Endodermal cell (in vitro differentiated cells): Measurements from ENCODE around the gene TUBB6. TPM values are rescaled to one million over a fixed set of nuclear protein-coding genes. Genes with fewer than 3 reads are reported as not detected.

Source experiments
- DNase-seq: peaks from one replicate; pipeline ENCODE4 v3.0.0-alpha.2; 2017
- H3K27ac ChIP-seq: 2 replicates; pipeline ENCODE4 v1.5.1; 2013; ENCODE audit warnings: mild to moderate bottlenecking, low read depth, low read length, moderate library complexity
- H3K27me3 ChIP-seq: 2 replicates; pipeline ENCODE4 v1.6.1; 2013; ENCODE audit warnings: mild to moderate bottlenecking, low read length, moderate library complexity; ENCODE audit not compliant: insufficient read depth, control insufficient read depth, poor library complexity, severe bottlenecking
- H3K36me3 ChIP-seq: 2 replicates; pipeline ENCODE4 v1.7.0; 2013; ENCODE audit warnings: mild to moderate bottlenecking, low read length, moderate library complexity; ENCODE audit not compliant: control insufficient read depth, insufficient read depth
- H3K4me1 ChIP-seq: one replicate; pipeline ENCODE4 v1.7.0; 2013; ENCODE audit warnings: low read length; ENCODE audit not compliant: control insufficient read depth, insufficient read depth
- H3K4me3 ChIP-seq: 2 replicates; pipeline ENCODE4 v1.5.1; 2013; ENCODE audit warnings: mild to moderate bottlenecking, low read length, moderate library complexity
- H3K9ac ChIP-seq: 2 replicates; pipeline ENCODE4 v1.6.1; 2013; ENCODE audit warnings: mild to moderate bottlenecking, low read length, moderate library complexity; ENCODE audit not compliant: poor library complexity, severe bottlenecking; ENCODE audit errors: extremely low read depth
- H3K9me3 ChIP-seq: 2 replicates; pipeline ENCODE4 v1.6.1; 2013; ENCODE audit warnings: mild to moderate bottlenecking, low read length, moderate library complexity; ENCODE audit not compliant: control insufficient read depth
- H3K27ac Mint-ChIP-seq: 2 replicates; pipeline ENCODE4 v1.8.0; 2020; ENCODE audit warnings: mixed read lengths
- H3K27me3 Mint-ChIP-seq: 2 replicates; pipeline ENCODE4 v1.8.0; 2021; ENCODE audit warnings: mild to moderate bottlenecking, mixed read lengths; ENCODE audit not compliant: insufficient read depth
- H3K36me3 Mint-ChIP-seq: 2 replicates; pipeline ENCODE4 v1.8.0; 2020; ENCODE audit warnings: low read depth, mixed read lengths
- H3K4me1 Mint-ChIP-seq: 2 replicates; pipeline ENCODE4 v1.8.0; 2020; ENCODE audit warnings: mixed read lengths
- H3K4me3 Mint-ChIP-seq: 2 replicates; pipeline ENCODE4 v1.8.0; 2020; ENCODE audit warnings: mild to moderate bottlenecking, moderate library complexity, mixed read lengths
- H3K9me3 Mint-ChIP-seq: 2 replicates; pipeline ENCODE4 v1.8.0; 2020; ENCODE audit warnings: mild to moderate bottlenecking, mixed read lengths
- CTCF ChIP-seq: fragments of 200-600 bp; sonication (generic); conservative IDR thresholded peaks from 2 replicates; pipeline ENCODE4 v1.5.0; 2021; ENCODE audit warnings: antibody characterized with exemption, mild to moderate bottlenecking
- WGBS, 2 experiments: methylation state at CpG; one replicate each; pipeline versions ENCODE4 v1.1.5 to v1.1.7; 2013; ENCODE audit warnings: missing lambda C conversion rate in 2 of 2, mixed read lengths in 1 of 2; ENCODE audit not compliant: insufficient coverage in 1 of 2, insufficient read length in 1 of 2; 5-methylcytosine and 5-hydroxymethylcytosine counted together
- total RNA-seq, 2 donors: library from RNA; stranded (reverse); fragmentation: NEBNext Ultra II Directional in 1 of 2; extraction: Animal tissue kit (Norgen Biotek cat#: 25700) in 1 of 2; gene quantifications; 2 replicates in 1 of 2; 3 replicates in 1 of 2; pipeline ENCODE4 v1.2.1, GENCODE V29; 2021

TUBB6 gene
- total RNA-seq, 2 donors from 2014 or later = 33.0 to 45.4 TPM

DNA sequence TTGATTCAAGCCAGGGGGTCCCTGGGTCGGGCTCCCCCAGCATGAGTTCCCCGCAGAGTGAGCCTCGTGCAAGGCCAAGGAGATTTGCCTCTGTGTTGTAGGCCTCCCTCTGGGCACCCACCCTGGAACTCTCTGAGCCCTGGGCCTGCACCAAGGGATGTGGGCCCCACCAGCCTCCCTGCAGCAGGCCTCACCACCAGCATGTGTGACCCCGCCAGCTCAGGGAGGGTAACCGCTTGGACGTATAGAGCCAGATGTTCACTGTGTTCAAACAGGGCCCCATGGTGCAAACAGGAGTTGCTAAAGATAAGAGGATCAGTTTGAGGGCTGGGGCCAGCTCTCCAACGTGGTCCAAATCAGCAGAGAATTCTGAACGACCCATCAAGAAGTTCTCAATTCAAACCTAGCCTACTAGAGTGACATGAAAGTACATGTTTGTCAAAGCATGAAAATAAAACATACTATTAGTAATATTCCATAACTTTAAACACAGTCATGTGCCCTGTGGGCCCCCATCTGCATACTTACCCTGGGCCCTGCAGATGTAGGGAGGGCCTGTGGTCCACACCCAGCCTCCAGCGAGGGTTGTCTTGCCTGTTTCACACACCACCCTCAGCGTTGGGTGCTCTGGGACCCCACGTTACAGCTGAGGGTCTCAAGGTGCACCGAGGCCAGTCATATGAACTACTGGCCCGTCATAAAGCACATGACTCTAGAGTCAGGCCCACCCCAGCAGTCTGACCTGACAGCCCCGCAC is 5.5 kb upstream of the TUBB6 start:
- H3K27me3 Mint-ChIP-seq = peaks cover 38% of the 10 kb centered on the region
- no peak overlapping the region for H3K27ac Mint-ChIP-seq
- no peak for TF ChIP-seq CTCF
- H3K36me3 Mint-ChIP-seq = no peaks in the 10 kb centered on the region
- H3K9me3 ChIP-seq = no peaks in the 10 kb centered on the region
- no peak for DNase-seq
- H3K4me1 Mint-ChIP-seq = peaks cover 15% of the 10 kb centered on the region
- H3K36me3 ChIP-seq = no peaks in the 10 kb centered on the region
- H3K4me1 ChIP-seq = peaks cover 8% of the 10 kb centered on the region
- no peak overlapping the region for H3K4me3 Mint-ChIP-seq
- whole genome bisulfite sequencing, 2 experiments = 89 to 90% methylated on average over 10 to 14 of the region's 14 CpGs
- H3K9ac ChIP-seq = no peak overlapping the region
- H3K27me3 ChIP-seq = peaks cover 34% of the 10 kb centered on the region
- H3K9me3 Mint-ChIP-seq = no peaks in the 10 kb centered on the region
- H3K27ac ChIP-seq = no peak overlapping the region
- H3K4me3 ChIP-seq = no peak overlapping the region

DNA sequence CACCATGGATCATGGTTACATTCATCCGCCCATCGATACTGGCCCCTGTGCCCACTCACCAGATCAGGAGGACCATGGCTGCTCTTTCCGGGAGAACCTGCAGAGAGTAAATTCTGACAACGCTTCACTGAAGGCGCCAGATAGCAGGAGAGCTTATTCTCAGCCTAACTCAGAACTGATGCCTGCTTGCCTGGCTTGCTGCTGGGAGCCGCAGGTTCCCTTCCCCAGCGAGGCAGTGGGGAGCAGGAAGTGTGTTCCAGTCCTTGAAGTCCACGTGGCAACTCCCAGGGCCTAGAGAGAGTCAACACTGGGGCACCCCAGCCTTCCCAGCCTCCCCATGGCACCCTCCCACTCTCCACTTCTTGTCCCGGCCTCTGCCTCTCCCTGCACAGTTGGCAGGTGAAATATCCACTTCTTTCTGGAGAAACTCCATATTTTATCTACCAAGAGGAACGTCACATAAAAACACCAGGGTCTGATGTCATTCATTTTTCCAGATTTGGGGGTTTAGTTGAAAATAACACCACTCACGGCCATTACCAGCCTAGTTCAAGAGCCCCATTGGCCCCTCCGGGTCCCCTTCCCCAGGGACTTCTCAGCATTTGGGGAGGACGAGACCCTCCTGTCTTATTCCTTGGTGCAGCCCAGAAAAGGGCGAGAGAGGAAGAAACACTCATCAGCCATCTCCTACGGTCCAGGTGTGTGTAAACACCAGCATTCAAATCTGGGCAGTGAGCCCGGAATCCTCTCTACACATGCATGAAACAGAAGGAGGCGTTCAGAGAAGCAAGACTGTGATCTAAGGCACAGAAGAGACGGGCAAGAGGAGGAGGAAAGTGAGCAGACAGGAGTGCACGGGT is 3.5 kb upstream of the TUBB6 start:
- Histone ChIP-seq H3K27me3 (peaks cover 34% of the 10 kb centered on the region), H3K9ac (no peak overlapping the region), H3K36me3 (peaks cover 3% of the 10 kb centered on the region), H3K4me3 (no peak overlapping the region), H3K4me1 (peaks cover 8% of the 10 kb centered on the region), H3K9me3 (no peaks in the 10 kb centered on the region), H3K27ac (no peak overlapping the region)
- Mint-ChIP-seq H3K4me1 (peaks cover 15% of the 10 kb centered on the region), H3K27me3 (peaks cover 36% of the 10 kb centered on the region), H3K36me3 (peaks cover 3% of the 10 kb centered on the region), H3K27ac (no peak overlapping the region), H3K9me3 (no peaks in the 10 kb centered on the region), H3K4me3 (no peak overlapping the region)
- no peak for TF ChIP-seq CTCF
- no peak for DNase-seq
- WGBS, 2 experiments = 85 to 91% methylated on average over 16 to 19 of the region's 19 CpGs

- Histone ChIP-seq H3K36me3 (peaks cover 7% of the 10 kb centered on the region), H3K4me1 (peaks cover 8% of the 10 kb centered on the region), H3K27me3 (peaks cover 29% of the 10 kb centered on the region), H3K9me3 (peaks cover under 1% of the 10 kb centered on the region), H3K27ac (no peak overlapping the region), H3K9ac (no peak overlapping the region), H3K4me3 (no peak overlapping the region)
- TF ChIP-seq CTCF = no peak
- Mint-ChIP-seq H3K27me3 (peaks cover 38% of the 10 kb centered on the region), H3K36me3 (peaks cover 8% of the 10 kb centered on the region), H3K9me3 (no peaks in the 10 kb centered on the region), H3K27ac (no peak overlapping the region), H3K4me3 (no peak overlapping the region), H3K4me1 (peaks cover 15% of the 10 kb centered on the region)
- WGBS, 2 experiments = 95 to 100% methylated on average over 4 to 11 of the region's 12 CpGs
- no peak for DNase-seq
These were observed 2.8 kb upstream of the TUBB6 start for GRCh38 chr18:12305211-12305610.
